ENCODE measurements around the gene MGST2. TPM values are rescaled to one million over a fixed set of nuclear protein-coding genes. Genes with fewer than 3 reads are reported as not detected.

MGST2 gene
- total RNA-seq, 1 experiment from 2014 or later, result 14.9 TPM

DNA sequence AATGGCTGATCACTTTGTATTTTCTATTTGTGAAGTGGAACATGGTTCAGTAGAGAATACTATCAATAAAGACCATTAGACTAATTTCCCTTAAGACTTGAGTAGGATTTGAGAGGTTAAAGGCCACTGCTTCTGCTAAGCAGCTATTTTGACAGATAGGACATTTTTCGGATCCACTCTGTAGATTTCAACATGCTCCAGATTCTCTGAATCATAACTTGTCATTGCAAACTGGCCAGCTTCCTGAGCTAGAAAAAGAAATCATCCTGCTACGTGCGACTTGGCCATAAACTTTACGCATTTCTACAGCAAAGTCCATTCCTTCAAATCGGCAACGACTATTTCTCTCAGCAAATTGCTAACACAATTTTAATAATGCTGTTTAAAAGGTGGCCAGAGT lies 55.2 kb downstream of the MGST2 start:
- no peaks in the 10 kb centered on the region for H3K4me1 Mint-ChIP-seq
- no peak for TF ChIP-seq RORB (CRISPR knock-in tag; IDR thresholded peaks at IDR 0.05)
- TF ChIP-seq NFYB (CRISPR knock-in tag; conservative IDR thresholded peaks at IDR 0.05; ENCODE audit: low read depth), result no peak
- TF ChIP-seq, protein P1, sequence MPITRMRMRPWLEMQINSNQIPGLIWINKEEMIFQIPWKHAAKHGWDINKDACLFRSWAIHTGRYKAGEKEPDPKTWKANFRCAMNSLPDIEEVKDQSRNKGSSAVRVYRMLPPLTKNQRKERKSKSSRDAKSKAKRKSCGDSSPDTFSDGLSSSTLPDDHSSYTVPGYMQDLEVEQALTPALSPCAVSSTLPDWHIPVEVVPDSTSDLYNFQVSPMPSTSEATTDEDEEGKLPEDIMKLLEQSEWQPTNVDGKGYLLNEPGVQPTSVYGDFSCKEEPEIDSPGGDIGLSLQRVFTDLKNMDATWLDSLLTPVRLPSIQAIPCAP (CRISPR knock-in tag; IDR thresholded peaks at IDR 0.05), result no peak
- peaks cover 30% of the 10 kb centered on the region for H3K27me3 Mint-ChIP-seq (ENCODE audit: low read depth)
- H3K27ac Mint-ChIP-seq, result no peak overlapping the region
- POLR2A ChIA-PET, result no interaction called here
- CTCF ChIA-PET, result no interaction called here
- ATAC-seq (no peak), DNase-seq (ENCODE audit: low spot score) (no peak)
- H3K4me3 Mint-ChIP-seq, result no peak overlapping the region
- H3K9me3 Mint-ChIP-seq, result no peaks in the 10 kb centered on the region
- H3K36me3 Mint-ChIP-seq, result peaks cover 4% of the 10 kb centered on the region; the same call in 1 of the 2 replicates

DNA sequence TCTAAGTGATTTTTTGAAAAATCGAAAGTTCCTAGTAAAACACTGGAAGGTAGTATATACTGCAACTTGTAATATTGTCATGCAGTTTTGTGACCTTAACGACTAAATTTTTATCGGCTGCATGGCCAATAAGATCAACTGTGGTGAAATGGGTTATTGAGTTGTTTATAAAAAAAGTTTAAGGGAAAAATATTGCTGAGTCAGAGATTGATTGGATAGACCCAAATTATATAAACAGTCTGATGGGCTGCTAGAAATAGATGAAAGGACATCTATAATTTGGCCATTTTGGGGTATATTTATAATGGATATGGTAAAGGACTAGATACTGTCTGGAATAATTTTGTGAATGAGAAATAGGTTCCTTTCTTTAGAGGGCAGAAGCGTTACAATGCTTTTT lies 56.2 kb downstream of the MGST2 start:
- TF ChIP-seq, protein P2, sequence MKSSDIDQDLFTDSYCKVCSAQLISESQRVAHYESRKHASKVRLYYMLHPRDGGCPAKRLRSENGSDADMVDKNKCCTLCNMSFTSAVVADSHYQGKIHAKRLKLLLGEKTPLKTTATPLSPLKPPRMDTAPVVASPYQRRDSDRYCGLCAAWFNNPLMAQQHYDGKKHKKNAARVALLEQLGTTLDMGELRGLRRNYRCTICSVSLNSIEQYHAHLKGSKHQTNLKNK (CRISPR knock-in tag; IDR thresholded peaks at IDR 0.05), result no peak
- no peak for DNase-seq (ENCODE audit: low spot score)
- Mint-ChIP-seq H3K27ac (no peak overlapping the region), H3K4me3 (no peak overlapping the region), H3K27me3 (ENCODE audit: low read depth) (peaks cover 20% of the 10 kb centered on the region), H3K36me3 (peaks cover 4% of the 10 kb centered on the region; the same call in 1 of the 2 replicates), H3K9me3 (no peaks in the 10 kb centered on the region), H3K4me1 (peaks cover 3% of the 10 kb centered on the region)
- CTCF ChIA-PET, result no interaction called here
- ATAC-seq, result no peak
- POLR2A ChIA-PET, result no interaction called here

DNA sequence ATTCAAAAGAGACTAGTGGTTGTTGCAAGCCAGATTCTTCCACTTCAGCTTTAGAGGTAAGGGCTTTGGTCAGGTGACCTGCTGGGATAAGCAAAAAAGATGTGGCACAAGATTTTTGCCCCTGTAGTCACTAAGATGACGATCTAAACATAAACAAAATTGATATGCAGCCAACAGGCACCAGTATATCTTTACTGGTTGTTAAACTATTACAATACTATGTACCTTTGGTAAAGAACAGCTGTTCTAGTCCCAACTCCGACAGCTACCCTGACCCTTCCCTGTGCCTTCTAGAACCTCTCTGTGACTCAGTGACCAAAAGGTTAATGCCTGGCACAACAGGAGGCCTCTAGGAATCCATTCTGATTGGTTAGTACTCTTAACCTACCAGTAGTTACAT lies 59.6 kb downstream of the MGST2 start:
- TF ChIP-seq SMAD4 (CRISPR knock-in tag; IDR thresholded peaks at IDR 0.05) (no peak), NFATC4 (CRISPR knock-in tag; IDR thresholded peaks at IDR 0.05) (no peak), ZNF423 (CRISPR knock-in tag; IDR thresholded peaks at IDR 0.05) (no peak), RORB (CRISPR knock-in tag; IDR thresholded peaks at IDR 0.05) (no peak), ZNF416 (CRISPR knock-in tag; IDR thresholded peaks at IDR 0.05) (no peak), FOXP1 (CRISPR knock-in tag; IDR thresholded peaks at IDR 0.05; ENCODE audit: borderline replicate concordance) (no peak), ESRRA (CRISPR knock-in tag; IDR thresholded peaks at IDR 0.05; ENCODE audit: borderline replicate concordance) (no peak), ZNF671 (CRISPR knock-in tag; IDR thresholded peaks at IDR 0.05) (no peak)
- TF ChIP-seq, protein P3, sequence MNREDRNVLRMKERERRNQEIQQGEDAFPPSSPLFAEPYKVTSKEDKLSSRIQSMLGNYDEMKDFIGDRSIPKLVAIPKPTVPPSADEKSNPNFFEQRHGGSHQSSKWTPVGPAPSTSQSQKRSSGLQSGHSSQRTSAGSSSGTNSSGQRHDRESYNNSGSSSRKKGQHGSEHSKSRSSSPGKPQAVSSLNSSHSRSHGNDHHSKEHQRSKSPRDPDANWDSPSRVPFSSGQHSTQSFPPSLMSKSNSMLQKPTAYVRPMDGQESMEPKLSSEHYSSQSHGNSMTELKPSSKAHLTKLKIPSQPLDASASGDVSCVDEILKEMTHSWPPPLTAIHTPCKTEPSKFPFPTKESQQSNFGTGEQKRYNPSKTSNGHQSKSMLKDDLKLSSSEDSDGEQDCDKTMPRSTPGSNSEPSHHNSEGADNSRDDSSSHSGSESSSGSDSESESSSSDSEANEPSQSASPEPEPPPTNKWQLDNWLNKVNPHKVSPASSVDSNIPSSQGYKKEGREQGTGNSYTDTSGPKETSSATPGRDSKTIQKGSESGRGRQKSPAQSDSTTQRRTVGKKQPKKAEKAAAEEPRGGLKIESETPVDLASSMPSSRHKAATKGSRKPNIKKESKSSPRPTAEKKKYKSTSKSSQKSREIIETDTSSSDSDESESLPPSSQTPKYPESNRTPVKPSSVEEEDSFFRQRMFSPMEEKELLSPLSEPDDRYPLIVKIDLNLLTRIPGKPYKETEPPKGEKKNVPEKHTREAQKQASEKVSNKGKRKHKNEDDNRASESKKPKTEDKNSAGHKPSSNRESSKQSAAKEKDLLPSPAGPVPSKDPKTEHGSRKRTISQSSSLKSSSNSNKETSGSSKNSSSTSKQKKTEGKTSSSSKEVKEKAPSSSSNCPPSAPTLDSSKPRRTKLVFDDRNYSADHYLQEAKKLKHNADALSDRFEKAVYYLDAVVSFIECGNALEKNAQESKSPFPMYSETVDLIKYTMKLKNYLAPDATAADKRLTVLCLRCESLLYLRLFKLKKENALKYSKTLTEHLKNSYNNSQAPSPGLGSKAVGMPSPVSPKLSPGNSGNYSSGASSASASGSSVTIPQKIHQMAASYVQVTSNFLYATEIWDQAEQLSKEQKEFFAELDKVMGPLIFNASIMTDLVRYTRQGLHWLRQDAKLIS (CRISPR knock-in tag; IDR thresholded peaks at IDR 0.05; ENCODE audit: borderline replicate concordance), result no peak
- TF ChIP-seq, protein P2 (CRISPR knock-in tag; IDR thresholded peaks at IDR 0.05), result no peak
- TF ChIP-seq, protein P4, sequence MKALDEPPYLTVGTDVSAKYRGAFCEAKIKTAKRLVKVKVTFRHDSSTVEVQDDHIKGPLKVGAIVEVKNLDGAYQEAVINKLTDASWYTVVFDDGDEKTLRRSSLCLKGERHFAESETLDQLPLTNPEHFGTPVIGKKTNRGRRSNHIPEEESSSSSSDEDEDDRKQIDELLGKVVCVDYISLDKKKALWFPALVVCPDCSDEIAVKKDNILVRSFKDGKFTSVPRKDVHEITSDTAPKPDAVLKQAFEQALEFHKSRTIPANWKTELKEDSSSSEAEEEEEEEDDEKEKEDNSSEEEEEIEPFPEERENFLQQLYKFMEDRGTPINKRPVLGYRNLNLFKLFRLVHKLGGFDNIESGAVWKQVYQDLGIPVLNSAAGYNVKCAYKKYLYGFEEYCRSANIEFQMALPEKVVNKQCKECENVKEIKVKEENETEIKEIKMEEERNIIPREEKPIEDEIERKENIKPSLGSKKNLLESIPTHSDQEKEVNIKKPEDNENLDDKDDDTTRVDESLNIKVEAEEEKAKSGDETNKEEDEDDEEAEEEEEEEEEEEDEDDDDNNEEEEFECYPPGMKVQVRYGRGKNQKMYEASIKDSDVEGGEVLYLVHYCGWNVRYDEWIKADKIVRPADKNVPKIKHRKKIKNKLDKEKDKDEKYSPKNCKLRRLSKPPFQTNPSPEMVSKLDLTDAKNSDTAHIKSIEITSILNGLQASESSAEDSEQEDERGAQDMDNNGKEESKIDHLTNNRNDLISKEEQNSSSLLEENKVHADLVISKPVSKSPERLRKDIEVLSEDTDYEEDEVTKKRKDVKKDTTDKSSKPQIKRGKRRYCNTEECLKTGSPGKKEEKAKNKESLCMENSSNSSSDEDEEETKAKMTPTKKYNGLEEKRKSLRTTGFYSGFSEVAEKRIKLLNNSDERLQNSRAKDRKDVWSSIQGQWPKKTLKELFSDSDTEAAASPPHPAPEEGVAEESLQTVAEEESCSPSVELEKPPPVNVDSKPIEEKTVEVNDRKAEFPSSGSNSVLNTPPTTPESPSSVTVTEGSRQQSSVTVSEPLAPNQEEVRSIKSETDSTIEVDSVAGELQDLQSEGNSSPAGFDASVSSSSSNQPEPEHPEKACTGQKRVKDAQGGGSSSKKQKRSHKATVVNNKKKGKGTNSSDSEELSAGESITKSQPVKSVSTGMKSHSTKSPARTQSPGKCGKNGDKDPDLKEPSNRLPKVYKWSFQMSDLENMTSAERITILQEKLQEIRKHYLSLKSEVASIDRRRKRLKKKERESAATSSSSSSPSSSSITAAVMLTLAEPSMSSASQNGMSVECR (CRISPR knock-in tag; IDR thresholded peaks at IDR 0.05; ENCODE audit: borderline replicate concordance), result no peak
- Mint-ChIP-seq H3K36me3 (no peaks in the 10 kb centered on the region), H3K4me1 (peaks cover 6% of the 10 kb centered on the region), H3K4me3 (no peak overlapping the region), H3K9me3 (no peaks in the 10 kb centered on the region), H3K27ac (no peak overlapping the region), H3K27me3 (ENCODE audit: low read depth) (no peaks in the 10 kb centered on the region; the same call in 1 of the 2 replicates)
- CTCF ChIA-PET, result interaction anchor here (0.6 to 1.4 kb wide), 2 partner anchors 68 to 276 kb away, joined by 4 read pairs; no protein-coding TSS in a partner anchor
- POLR2A ChIA-PET, result no interaction called here
- ATAC-seq (no peak), DNase-seq (ENCODE audit: low spot score) (no peak)
